SJSA1 (cell line): ENCODE results near the gene ZDHHC1. TPM values are rescaled to one million over a fixed set of nuclear protein-coding genes. Genes with fewer than 3 reads are reported as not detected.

ENCODE experiments used
- DNase-seq, 2 experiments: peaks; one replicate each; pipeline ENCODE4 v3.0.0-alpha.2; 2015 to 2020; ENCODE audit warnings: low spot score in 2 of 2, low read depth in 1 of 2
- H3K27ac ChIP-seq: fragments of 250-450 bp; sonication (Bioruptor Pico); 2 replicates; pipeline ENCODE4 v1.5.1; 2020; ENCODE audit warnings: mild to moderate bottlenecking, moderate library complexity
- H3K27me3 ChIP-seq: fragments of 250-450 bp; sonication (Bioruptor Pico); replicated peaks from 2 replicates; pipeline ENCODE4 v1.5.1; 2020; ENCODE audit warnings: mild to moderate bottlenecking, moderate library complexity
- H3K36me3 ChIP-seq: fragments of 250-450 bp; sonication (Bioruptor Pico); 2 replicates; pipeline ENCODE4 v1.5.1; 2020; ENCODE audit warnings: mild to moderate bottlenecking
- H3K4me1 ChIP-seq: fragments of 250-450 bp; sonication (Bioruptor Pico); replicated peaks from 2 replicates; pipeline ENCODE4 v1.6.1; 2021; ENCODE audit warnings: mild to moderate bottlenecking
- H3K4me3 ChIP-seq: fragments of 250-450 bp; sonication (Bioruptor Pico); 2 replicates; pipeline ENCODE4 v1.5.1; 2020; ENCODE audit warnings: mild to moderate bottlenecking
- H3K9me3 ChIP-seq: fragments of 250-450 bp; sonication (Bioruptor Pico); replicated peaks from 2 replicates; pipeline ENCODE4 v1.5.1; 2020; ENCODE audit warnings: mild to moderate bottlenecking
- total RNA-seq: library from RNA; depleted of rRNA; stranded (reverse); fragments of >200 nt; shearing (Covaris generic); gene quantifications from 2 replicates; pipeline ENCODE4 v1.2.3, GENCODE V29; 2014

ZDHHC1 gene
- total RNA-seq, 1 experiment from 2014 or later, result 4.4 TPM

- peaks cover 5% of the 10 kb centered on the region for H3K9me3 ChIP-seq
- DNase-seq, result no peak
- peaks cover 30% of the 10 kb centered on the region for H3K4me1 ChIP-seq
- H3K4me3 ChIP-seq, result no peak overlapping the region
- H3K27me3 ChIP-seq, result no peaks in the 10 kb centered on the region
- no peak overlapping the region for H3K27ac ChIP-seq
- H3K36me3 ChIP-seq, result no peaks in the 10 kb centered on the region
Measured at GRCh38 chr16:67395458-67396158, 20.7 kb downstream of the ZDHHC1 start.

GRCh38 chr16:67395105-67395457 lies 21.2 kb downstream of the ZDHHC1 start:
- Histone ChIP-seq H3K4me3 (no peak overlapping the region), H3K4me1 (peaks cover 30% of the 10 kb centered on the region), H3K9me3 (peaks cover 5% of the 10 kb centered on the region), H3K27me3 (no peaks in the 10 kb centered on the region), H3K36me3 (no peaks in the 10 kb centered on the region), H3K27ac (no peak overlapping the region)
- no peak for DNase-seq

- no peaks in the 10 kb centered on the region for H3K27me3 ChIP-seq
- DNase-seq, result peak in 1 of 2 experiments; percentile 39
- H3K36me3 ChIP-seq, result no peaks in the 10 kb centered on the region
- no peak overlapping the region for H3K4me3 ChIP-seq
- no peak overlapping the region for H3K27ac ChIP-seq
- H3K9me3 ChIP-seq, result peaks cover 5% of the 10 kb centered on the region
- peaks cover 28% of the 10 kb centered on the region for H3K4me1 ChIP-seq
Measured at GRCh38 chr16:67394155-67395104, 21.8 kb downstream of the ZDHHC1 start.

GRCh38 chr16:67393788-67394154 lies 22.5 kb downstream of the ZDHHC1 start:
- no peaks in the 10 kb centered on the region for H3K27me3 ChIP-seq
- no peaks in the 10 kb centered on the region for H3K36me3 ChIP-seq
- DNase-seq, result no peak
- H3K4me1 ChIP-seq, result peaks cover 25% of the 10 kb centered on the region
- H3K4me3 ChIP-seq, result peak overlapping the region; percentile 23
- no peaks in the 10 kb centered on the region for H3K9me3 ChIP-seq
- no peak overlapping the region for H3K27ac ChIP-seq

- H3K27ac ChIP-seq, result no peak within 1 kb of the TSS
Measured at GRCh38 chr16:67393111-67393787, 23.0 kb downstream of the ZDHHC1 start, which contains the start of gene TPPP3. Gene TPPP3 (minus strand): TSS chr16:67393498. CDS start chr16:67391111, 2,387 bp downstream.

GRCh38 chr16:67392301-67393059 lies 23.8 kb downstream of the ZDHHC1 start:
- no peak overlapping the region for H3K4me3 ChIP-seq
- DNase-seq, result no peak
- peaks cover 25% of the 10 kb centered on the region for H3K4me1 ChIP-seq
- no peaks in the 10 kb centered on the region for H3K9me3 ChIP-seq
- H3K27me3 ChIP-seq, result no peaks in the 10 kb centered on the region
- H3K27ac ChIP-seq, result no peak overlapping the region
- H3K36me3 ChIP-seq, result no peaks in the 10 kb centered on the region

More at GRCh38 chr16:67393111-67393787, 23.0 kb downstream of the ZDHHC1 start, which contains the start of gene TPPP3:
- Histone ChIP-seq H3K4me1 (peaks cover 25% of the 10 kb centered on the region), H3K4me3 (peak within 1 kb of the TSS; percentile 23), H3K27me3 (no peaks in the 10 kb centered on the region), H3K36me3 (no peaks in the 10 kb centered on the region), H3K9me3 (no peaks in the 10 kb centered on the region)
- peak; percentile 57 to 92 for DNase-seq

GRCh38 chr16:67391424-67392300 lies 24.6 kb downstream of the ZDHHC1 start:
- Histone ChIP-seq H3K4me1 (peaks cover 23% of the 10 kb centered on the region), H3K36me3 (no peaks in the 10 kb centered on the region), H3K9me3 (no peaks in the 10 kb centered on the region), H3K27me3 (no peaks in the 10 kb centered on the region), H3K27ac (no peak overlapping the region), H3K4me3 (no peak overlapping the region)
- DNase-seq, result no peak

- no peak overlapping the region for H3K27ac ChIP-seq
- H3K27me3 ChIP-seq, result no peaks in the 10 kb centered on the region
- no peaks in the 10 kb centered on the region for H3K36me3 ChIP-seq
- H3K4me3 ChIP-seq, result no peak overlapping the region
- no peaks in the 10 kb centered on the region for H3K9me3 ChIP-seq
- DNase-seq, result no peak
- H3K4me1 ChIP-seq, result peaks cover 15% of the 10 kb centered on the region
Measured at GRCh38 chr16:67390816-67391423, 25.4 kb downstream of the ZDHHC1 start.

- Histone ChIP-seq H3K27ac (no peak overlapping the region), H3K27me3 (no peaks in the 10 kb centered on the region), H3K36me3 (no peaks in the 10 kb centered on the region), H3K4me1 (peaks cover 12% of the 10 kb centered on the region), H3K4me3 (no peak overlapping the region), H3K9me3 (no peaks in the 10 kb centered on the region)
- no peak for DNase-seq
Measured at GRCh38 chr16:67389911-67390815, 26.1 kb downstream of the ZDHHC1 start.

- Histone ChIP-seq H3K4me1 (peaks cover 8% of the 10 kb centered on the region), H3K36me3 (no peaks in the 10 kb centered on the region), H3K27me3 (no peaks in the 10 kb centered on the region), H3K9me3 (no peaks in the 10 kb centered on the region), H3K4me3 (no peak overlapping the region), H3K27ac (no peak overlapping the region)
- no peak for DNase-seq
Measured at GRCh38 chr16:67388591-67388990, 27.7 kb downstream of the ZDHHC1 start.

- no peak for DNase-seq
- H3K27me3 ChIP-seq, result 0 out of 2 replicates have a peak, but pooled peaks cover 3% of the 10 kb centered on the region
- no peaks in the 10 kb centered on the region for H3K36me3 ChIP-seq
- no peak overlapping the region for H3K4me3 ChIP-seq
- no peaks in the 10 kb centered on the region for H3K9me3 ChIP-seq
- peaks cover 5% of the 10 kb centered on the region for H3K4me1 ChIP-seq
- no peak overlapping the region for H3K27ac ChIP-seq
Measured at GRCh38 chr16:67388191-67388590, 28.1 kb downstream of the ZDHHC1 start.
